PC-3 (cell line): Measurements from ENCODE around the gene ZNF763. TPM values are rescaled to one million over a fixed set of nuclear protein-coding genes. Genes with fewer than 3 reads are reported as not detected.

ENCODE experiments used
- ATAC-seq: fragments of 200-7000 bp; cut with Tn5 transposase; 2 replicates; pipeline ENCODE4 v1.9.1; 2020; ENCODE audit warnings: mild to moderate bottlenecking, moderate library complexity
- BruUV-seq: library from RNA; stranded (reverse); fragments of 400-500 nt; replicated peaks from 2 replicates; lab custom pipeline; 2021; lab: Mats Ljungman, UMichigan
- CTCF ChIA-PET: fragments of 300-600 bp; sonication (Branson Sonifier 250); formaldehyde crosslinking; loops from one replicate; lab custom pipeline; 2022; ENCODE audit warnings: antibody characterized with exemption; lab: Charles Lee
- POLR2A ChIA-PET: fragments of 300-600 bp; sonication (Branson Sonifier 250); formaldehyde crosslinking; loops from one replicate; lab custom pipeline; 2022; ENCODE audit warnings: antibody characterized with exemption; ENCODE audit not compliant: unreplicated experiment; lab: Charles Lee
- DNase-seq: peaks from one replicate; pipeline ENCODE4 v3.0.0-alpha.2; 2015
- H2AFZ ChIP-seq: fragments of 300-600 bp; sonication (generic); 2 replicates; pipeline ENCODE4 v1.6.0; 2016; ENCODE audit warnings: antibody characterized with exemption, low read length
- H3F3A ChIP-seq: fragments of 300-600 bp; sonication (generic); one replicate; pipeline ENCODE4 v1.6.0; 2017; ENCODE audit warnings: antibody characterized with exemption, low read length, control low read depth, mild to moderate bottlenecking; ENCODE audit not compliant: unreplicated experiment
- H3K27ac ChIP-seq: fragments of 300-600 bp; sonication (generic); 2 replicates; pipeline ENCODE4 v1.5.1; 2016; ENCODE audit warnings: mild to moderate bottlenecking, low read length
- H3K27me3 ChIP-seq: fragments of 300-600 bp; sonication (generic); 2 replicates; pipeline ENCODE4 v1.6.1; 2016; ENCODE audit warnings: low read length, mixed read lengths
- H3K36me3 ChIP-seq: fragments of 300-600 bp; sonication (generic); 2 replicates; pipeline ENCODE4 v1.6.1; 2016; ENCODE audit warnings: low read depth, mixed run types, low read length, mixed read lengths
- H3K4me1 ChIP-seq: fragments of 300-600 bp; sonication (generic); 2 replicates; pipeline ENCODE4 v1.5.1; 2016; ENCODE audit warnings: low read length; ENCODE audit not compliant: insufficient read depth
- H3K4me2 ChIP-seq: fragments of 300-600 bp; sonication (generic); 2 replicates; pipeline ENCODE4 v1.6.0; 2016; ENCODE audit warnings: low read length
- H3K4me3 ChIP-seq: fragments of 300-600 bp; sonication (generic); 2 replicates; pipeline ENCODE4 v1.5.1; 2016; ENCODE audit warnings: mild to moderate bottlenecking, low read length, mixed read lengths
- H3K79me2 ChIP-seq: fragments of 300-600 bp; sonication (generic); 2 replicates; pipeline ENCODE4 v1.6.1; 2017; ENCODE audit warnings: low read length, mixed read lengths
- H3K9ac ChIP-seq: fragments of 300-600 bp; sonication (generic); 2 replicates; pipeline ENCODE4 v1.6.0; 2016; ENCODE audit warnings: mild to moderate bottlenecking, low read length
- H3K9me2 ChIP-seq: fragments of 300-600 bp; sonication (generic); replicated peaks from 2 replicates; pipeline ENCODE4 v1.6.1; 2016; ENCODE audit warnings: mixed run types, low read length, mixed read lengths
- H3K9me3 ChIP-seq: fragments of 300-600 bp; sonication (generic); 2 replicates; pipeline ENCODE4 v1.6.1; 2016; ENCODE audit warnings: low read length, mixed read lengths
- H4K20me1 ChIP-seq: fragments of 300-600 bp; sonication (generic); 2 replicates; pipeline ENCODE4 v1.6.1; 2016; ENCODE audit warnings: low read length, mixed read lengths
- EZH2 ChIP-seq: fragments of 300-600 bp; sonication (generic); IDR thresholded peaks from one replicate; pipeline ENCODE4 v1.6.1; 2017; ENCODE audit warnings: antibody characterized with exemption, mild to moderate bottlenecking, low read length; ENCODE audit not compliant: unreplicated experiment
- EZH2phosphoT487 ChIP-seq: fragments of 300-600 bp; sonication (generic); IDR thresholded peaks from 2 replicates; pipeline ENCODE4 v1.6.1; 2018; ENCODE audit warnings: mild to moderate bottlenecking, antibody characterized with exemption, low read length, borderline replicate concordance
- intact Hi-C: fragments of 100-400 bp; cut with micrococcal nuclease; formaldehyde crosslinking; loops from 2 replicates; pipeline ENCODE4 v1.9.0; 2023
- total RNA-seq: library from RNA; depleted of rRNA; stranded (reverse); fragments of >200 nt; gene quantifications from 2 replicates; pipeline ENCODE4 v1.2.3, GENCODE V29; 2014
- TF ChIP-seq, protein P1 (sequence below): fragments of 300-600 bp; sonication (generic); conservative IDR thresholded peaks from 2 replicates; pipeline ENCODE4 v1.5.1; 2017; ENCODE audit warnings: antibody characterized with exemption, low read depth, mild to moderate bottlenecking, low read length

Gene ZNF763
- total RNA-seq, 1 experiment from 2014 or later: 0.33 TPM

DNA sequence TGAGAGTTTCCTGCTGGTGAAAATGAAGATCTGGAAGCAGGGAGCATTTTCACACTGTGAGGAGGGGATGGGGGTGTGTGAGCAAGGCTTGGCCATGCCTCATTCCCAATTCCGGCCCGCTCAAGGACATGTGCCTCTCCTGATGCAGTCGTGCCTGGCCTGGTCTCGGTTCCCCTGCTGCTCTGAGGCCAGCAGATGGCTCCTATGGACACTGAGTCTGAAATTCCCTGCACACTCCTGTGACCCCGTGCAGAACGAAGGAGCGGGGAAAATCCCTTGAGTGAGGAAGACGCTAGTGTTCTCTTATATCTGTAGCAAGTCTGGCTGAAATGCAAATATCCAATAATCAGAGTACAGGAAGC is 363 bp upstream of the ZNF763 start:
- ATAC-seq: peak; percentile 72
- no peak overlapping the region for H3K27ac ChIP-seq
- DNase-seq: no peak
- ChIA-PET CTCF (interaction anchor here (0.6 to 1.0 kb wide), 5 partner anchors 24 to 167 kb away, joined by 3 to 7 read pairs (median 5); partner anchors contain the start of gene ZNF700), POLR2A (interaction anchor here (0.6 kb wide), 1 partner anchor 21 kb away, joined by 13 read pairs; no protein-coding TSS in a partner anchor)
- H3K79me2 ChIP-seq: no peaks in the 10 kb centered on the region
- no TSS peak for BruUV-seq
- no peaks in the 10 kb centered on the region for H3K4me1 ChIP-seq
- peak overlapping the region; percentile 88; the same call in 1 of the 2 replicates for H2AFZ ChIP-seq
- H3K4me2 ChIP-seq: peak overlapping the region; percentile 75
- peaks cover 9% of the 10 kb centered on the region; the same call in 1 of the 2 replicates for H3K36me3 ChIP-seq
- intact Hi-C loops: loop anchor here (1.0 to 2.0 kb wide), 4 partner anchors 24 to 177 kb away; partner anchors contain the start of gene ZNF700
- peaks cover 9% of the 10 kb centered on the region for H3K9me3 ChIP-seq
- no peaks in the 10 kb centered on the region for H3F3A ChIP-seq
- H3K9ac ChIP-seq: no peak overlapping the region
- TF ChIP-seq EZH2phosphoT487 (no peak), EZH2 (no peak)
- TF ChIP-seq, protein P1, sequence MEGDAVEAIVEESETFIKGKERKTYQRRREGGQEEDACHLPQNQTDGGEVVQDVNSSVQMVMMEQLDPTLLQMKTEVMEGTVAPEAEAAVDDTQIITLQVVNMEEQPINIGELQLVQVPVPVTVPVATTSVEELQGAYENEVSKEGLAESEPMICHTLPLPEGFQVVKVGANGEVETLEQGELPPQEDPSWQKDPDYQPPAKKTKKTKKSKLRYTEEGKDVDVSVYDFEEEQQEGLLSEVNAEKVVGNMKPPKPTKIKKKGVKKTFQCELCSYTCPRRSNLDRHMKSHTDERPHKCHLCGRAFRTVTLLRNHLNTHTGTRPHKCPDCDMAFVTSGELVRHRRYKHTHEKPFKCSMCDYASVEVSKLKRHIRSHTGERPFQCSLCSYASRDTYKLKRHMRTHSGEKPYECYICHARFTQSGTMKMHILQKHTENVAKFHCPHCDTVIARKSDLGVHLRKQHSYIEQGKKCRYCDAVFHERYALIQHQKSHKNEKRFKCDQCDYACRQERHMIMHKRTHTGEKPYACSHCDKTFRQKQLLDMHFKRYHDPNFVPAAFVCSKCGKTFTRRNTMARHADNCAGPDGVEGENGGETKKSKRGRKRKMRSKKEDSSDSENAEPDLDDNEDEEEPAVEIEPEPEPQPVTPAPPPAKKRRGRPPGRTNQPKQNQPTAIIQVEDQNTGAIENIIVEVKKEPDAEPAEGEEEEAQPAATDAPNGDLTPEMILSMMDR: no peak
- H4K20me1 ChIP-seq: no peaks in the 10 kb centered on the region
- H3K9me2 ChIP-seq: no peaks in the 10 kb centered on the region
- H3K4me3 ChIP-seq: peak overlapping the region; percentile 68
- H3K27me3 ChIP-seq: no peaks in the 10 kb centered on the region

DNA sequence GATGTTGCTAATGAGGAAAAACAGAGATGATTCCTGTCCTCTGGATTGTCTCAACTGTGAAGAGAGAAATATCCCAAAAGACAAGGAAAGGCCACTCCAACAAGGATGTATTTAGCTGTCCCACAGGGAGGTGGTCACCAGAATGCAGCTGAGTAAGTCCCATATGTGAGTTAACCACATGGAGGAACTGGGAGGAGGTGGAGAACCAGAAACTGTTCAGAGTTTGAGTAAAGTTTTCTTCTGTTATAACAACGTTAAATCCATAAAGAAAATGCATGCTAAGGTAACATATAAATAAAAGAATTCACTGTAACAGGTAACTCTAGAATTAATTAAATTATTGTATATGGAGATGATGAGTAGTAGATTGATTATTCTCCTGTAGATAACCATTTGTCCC is 5.3 kb downstream of the ZNF763 start:
- H2AFZ ChIP-seq: no peak overlapping the region
- H3F3A ChIP-seq: no peaks in the 10 kb centered on the region
- intact Hi-C loops: no loop called here
- H3K9me3 ChIP-seq: peaks cover 20% of the 10 kb centered on the region
- BruUV-seq: no TSS peak
- H4K20me1 ChIP-seq: no peaks in the 10 kb centered on the region
- DNase-seq (no peak), ATAC-seq (no peak)
- no peak overlapping the region for H3K4me3 ChIP-seq
- POLR2A ChIA-PET: no interaction called here
- no peak overlapping the region for H3K9ac ChIP-seq
- H3K4me1 ChIP-seq: no peaks in the 10 kb centered on the region
- 0 out of 2 replicates have a peak, but pooled peaks cover 4% of the 10 kb centered on the region for H3K36me3 ChIP-seq
- TF ChIP-seq EZH2 (no peak), EZH2phosphoT487 (no peak)
- TF ChIP-seq, protein P1: no peak
- H3K9me2 ChIP-seq: no peaks in the 10 kb centered on the region
- CTCF ChIA-PET: no interaction called here
- no peaks in the 10 kb centered on the region for H3K79me2 ChIP-seq
- H3K27me3 ChIP-seq: no peaks in the 10 kb centered on the region
- H3K4me2 ChIP-seq: no peak overlapping the region
- no peak overlapping the region for H3K27ac ChIP-seq

DNA sequence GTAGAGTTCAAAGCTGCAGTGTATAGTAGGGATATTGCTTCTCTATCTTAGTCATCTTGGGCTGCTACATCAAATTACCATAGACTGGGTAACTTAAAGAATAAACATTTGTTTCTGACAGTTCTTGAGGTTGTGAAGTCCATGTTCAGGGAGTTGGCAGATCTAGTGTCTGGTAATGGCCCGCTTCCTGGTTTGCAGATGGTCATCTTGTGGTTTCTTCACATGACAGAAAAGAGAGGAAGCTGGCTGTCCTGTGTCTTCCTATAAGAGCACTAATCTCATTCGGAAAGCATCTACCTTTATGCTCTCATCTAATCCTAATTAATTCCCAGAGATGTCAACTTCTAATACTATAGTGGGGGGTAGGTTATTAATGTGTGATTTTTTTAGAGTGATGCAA is 6.2 kb downstream of the ZNF763 start:
- H3K27me3 ChIP-seq: no peaks in the 10 kb centered on the region
- H3K36me3 ChIP-seq: peaks cover 4% of the 10 kb centered on the region; the same call in 1 of the 2 replicates
- H2AFZ ChIP-seq: no peak overlapping the region
- no peaks in the 10 kb centered on the region for H3K4me1 ChIP-seq
- TF ChIP-seq, protein P1: no peak
- TF ChIP-seq EZH2phosphoT487 (no peak), EZH2 (no peak)
- H3K79me2 ChIP-seq: no peaks in the 10 kb centered on the region
- no peaks in the 10 kb centered on the region for H3K9me2 ChIP-seq
- H3K9ac ChIP-seq: no peak overlapping the region
- H4K20me1 ChIP-seq: no peaks in the 10 kb centered on the region
- H3K4me3 ChIP-seq: no peak overlapping the region
- ChIA-PET POLR2A (no interaction called here), CTCF (no interaction called here)
- no peak for ATAC-seq
- intact Hi-C loops: no loop called here
- no peak overlapping the region for H3K27ac ChIP-seq
- no peaks in the 10 kb centered on the region for H3F3A ChIP-seq
- H3K4me2 ChIP-seq: no peak overlapping the region
- no TSS peak for BruUV-seq
- H3K9me3 ChIP-seq: peaks cover 20% of the 10 kb centered on the region
- DNase-seq: no peak
